ENCODE measurements around the gene ZKSCAN1. TPM values are rescaled to one million over a fixed set of nuclear protein-coding genes. Genes with fewer than 3 reads are reported as not detected.

ZKSCAN1 gene
- total RNA-seq, 6 experiments from 2014 or later, result 24.5 to 147 (median 80.1) TPM

DNA sequence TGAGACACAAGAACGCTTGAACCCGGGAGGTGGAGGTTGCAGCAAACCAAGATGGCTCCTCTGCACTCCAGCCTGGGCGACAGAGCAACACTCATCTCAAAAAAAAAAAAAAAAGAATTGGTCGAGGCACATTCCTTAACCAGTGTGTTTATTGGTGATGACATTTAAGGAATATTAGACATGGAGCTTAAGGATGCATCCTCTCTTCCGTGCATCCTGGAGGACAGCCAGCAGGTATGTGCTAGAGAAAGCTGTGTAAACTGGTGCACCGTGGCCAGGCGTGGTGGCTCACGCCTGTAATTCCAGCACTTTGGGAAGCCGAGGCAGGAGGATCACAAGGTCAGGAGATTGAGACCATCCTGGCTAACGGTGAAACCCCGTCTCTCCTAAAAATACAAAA, 11.8 kb downstream of the ZKSCAN1 start:
- no peak for TF ChIP-seq POLR2A (IDR thresholded peaks at IDR 0.05)
- TF ChIP-seq, protein P1, sequence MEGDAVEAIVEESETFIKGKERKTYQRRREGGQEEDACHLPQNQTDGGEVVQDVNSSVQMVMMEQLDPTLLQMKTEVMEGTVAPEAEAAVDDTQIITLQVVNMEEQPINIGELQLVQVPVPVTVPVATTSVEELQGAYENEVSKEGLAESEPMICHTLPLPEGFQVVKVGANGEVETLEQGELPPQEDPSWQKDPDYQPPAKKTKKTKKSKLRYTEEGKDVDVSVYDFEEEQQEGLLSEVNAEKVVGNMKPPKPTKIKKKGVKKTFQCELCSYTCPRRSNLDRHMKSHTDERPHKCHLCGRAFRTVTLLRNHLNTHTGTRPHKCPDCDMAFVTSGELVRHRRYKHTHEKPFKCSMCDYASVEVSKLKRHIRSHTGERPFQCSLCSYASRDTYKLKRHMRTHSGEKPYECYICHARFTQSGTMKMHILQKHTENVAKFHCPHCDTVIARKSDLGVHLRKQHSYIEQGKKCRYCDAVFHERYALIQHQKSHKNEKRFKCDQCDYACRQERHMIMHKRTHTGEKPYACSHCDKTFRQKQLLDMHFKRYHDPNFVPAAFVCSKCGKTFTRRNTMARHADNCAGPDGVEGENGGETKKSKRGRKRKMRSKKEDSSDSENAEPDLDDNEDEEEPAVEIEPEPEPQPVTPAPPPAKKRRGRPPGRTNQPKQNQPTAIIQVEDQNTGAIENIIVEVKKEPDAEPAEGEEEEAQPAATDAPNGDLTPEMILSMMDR (IDR thresholded peaks at IDR 0.05), result no peak
- Histone ChIP-seq H3K36me3 (peaks cover 0 to 81% (median 40%) of the 10 kb centered on the region in 4 donors), H3K27me3 (no peaks in the 10 kb centered on the region), H3K27ac (no peak overlapping the region), H3K4me1 (peaks cover 0 to 32% (median 13%) of the 10 kb centered on the region in 4 donors), H3K4me3 (no peak overlapping the region), H3K9me3 (no peaks in the 10 kb centered on the region)
- DNase-seq, result no peak
- WGBS (ENCODE audit: insufficient coverage, low coverage, low lambda C conversion rate, missing lambda C conversion rate), result 84% methylated on average over 6 of the region's 11 CpGs
- no peak for ATAC-seq
- intact Hi-C loops (cut with DNase I), result no loop called here

DNA sequence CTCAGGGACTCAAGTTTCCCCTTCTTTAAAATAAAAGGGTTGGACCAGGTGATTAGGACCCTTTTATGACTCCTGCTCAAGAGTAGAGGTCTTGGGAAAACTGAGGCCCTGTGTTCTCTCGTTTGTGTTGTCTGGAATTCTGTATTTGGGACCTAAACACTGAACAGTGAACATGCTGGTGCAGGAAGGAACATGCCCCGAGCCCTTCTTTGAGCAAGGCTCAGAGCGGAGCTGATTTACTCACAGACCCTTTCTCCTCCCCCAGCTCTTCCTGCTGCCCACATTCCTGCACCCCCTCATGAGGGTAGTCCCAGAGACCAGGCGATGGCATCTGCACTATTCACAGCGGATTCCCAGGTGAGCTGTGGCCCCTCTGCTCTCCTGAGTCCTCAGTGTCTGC, 14.2 kb downstream of the ZKSCAN1 start:
- Histone ChIP-seq H3K9me3 (no peaks in the 10 kb centered on the region), H3K4me1 (peaks cover 0 to 13% (median 6%) of the 10 kb centered on the region in 4 donors), H3K27me3 (no peaks in the 10 kb centered on the region), H3K36me3 (peaks cover 0 to 89% (median 45%) of the 10 kb centered on the region in 4 donors), H3K27ac (no peak overlapping the region), H3K4me3 (no peak overlapping the region)
- intact Hi-C loops (cut with DNase I), result no loop called here
- WGBS (ENCODE audit: insufficient coverage, low coverage, low lambda C conversion rate, missing lambda C conversion rate), result 100% methylated on average over 2 of the region's 5 CpGs
- DNase-seq, result no peak
- TF ChIP-seq POLR2A (IDR thresholded peaks at IDR 0.05), result no peak
- TF ChIP-seq, protein P1 (IDR thresholded peaks at IDR 0.05), result no peak
- no peak for ATAC-seq

DNA sequence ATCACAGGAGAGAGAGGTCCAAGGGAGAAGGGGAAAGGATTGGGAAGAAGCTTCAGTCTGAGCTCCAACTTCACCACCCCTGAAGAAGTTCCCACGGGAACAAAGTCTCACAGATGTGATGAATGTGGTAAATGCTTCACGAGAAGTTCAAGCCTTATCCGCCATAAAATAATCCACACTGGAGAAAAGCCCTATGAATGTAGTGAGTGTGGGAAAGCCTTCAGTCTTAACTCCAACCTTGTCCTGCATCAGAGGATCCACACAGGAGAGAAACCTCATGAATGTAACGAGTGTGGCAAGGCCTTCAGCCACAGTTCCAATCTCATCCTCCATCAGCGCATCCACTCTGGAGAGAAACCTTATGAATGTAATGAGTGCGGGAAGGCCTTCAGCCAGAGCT, 18.1 kb downstream of the ZKSCAN1 start:
- 92% methylated on average over 6 of the region's 6 CpGs for WGBS (ENCODE audit: insufficient coverage, low coverage, low lambda C conversion rate, missing lambda C conversion rate)

DNA sequence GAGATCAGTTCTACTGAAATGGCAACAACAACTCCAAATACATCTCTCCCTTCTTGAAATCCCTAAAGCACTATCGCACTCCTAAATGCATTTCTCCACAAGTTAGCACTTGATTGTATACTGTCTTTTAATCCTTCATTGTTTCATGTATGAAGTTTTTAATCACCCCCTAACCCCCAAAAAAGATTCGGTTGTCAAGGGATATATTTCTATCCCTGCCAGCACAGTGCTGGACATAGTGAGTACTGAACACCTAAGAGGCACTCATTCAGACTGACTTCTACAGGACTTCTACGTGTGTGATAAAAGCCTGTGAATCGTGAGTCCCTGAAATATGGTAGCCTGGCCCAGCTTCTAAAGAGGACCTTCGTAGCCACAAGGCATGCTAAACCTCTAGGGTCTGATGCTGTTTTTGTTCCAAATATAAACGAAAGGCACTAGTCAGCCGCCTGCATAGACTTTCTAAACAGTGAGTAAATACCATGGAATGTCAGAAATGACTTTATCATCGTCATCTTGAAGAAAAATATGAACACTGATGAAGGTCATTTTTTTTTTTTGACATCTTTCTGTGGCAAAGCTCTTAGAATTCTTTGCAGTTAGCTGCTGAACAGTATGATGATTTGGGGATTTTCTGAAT, 19.6 kb downstream of the ZKSCAN1 start:
- no peaks in the 10 kb centered on the region for H3K27me3 ChIP-seq
- no peaks in the 10 kb centered on the region for H3K9me3 ChIP-seq
- no peak overlapping the region for H3K4me3 ChIP-seq
- TF ChIP-seq, protein P1 (IDR thresholded peaks at IDR 0.05), result no peak
- no peak for TF ChIP-seq POLR2A (IDR thresholded peaks at IDR 0.05)
- H3K27ac ChIP-seq, result peak overlapping the region in 1 of 3 donors; percentile 64
- 74% methylated on average over 8 of the region's 8 CpGs for WGBS (ENCODE audit: insufficient coverage, low coverage, low lambda C conversion rate, missing lambda C conversion rate)
- peaks cover 0 to 61% (median 36%) of the 10 kb centered on the region in 4 donors for H3K36me3 ChIP-seq
- no peak for DNase-seq
- peaks cover 0 to 52% (median 31%) of the 10 kb centered on the region in 4 donors for H3K4me1 ChIP-seq
- intact Hi-C loops (cut with DNase I), result no loop called here
- ATAC-seq, result no peak

More for the DNA sequence above, 18.1 kb downstream of the ZKSCAN1 start:
- peaks cover 0 to 68% (median 40%) of the 10 kb centered on the region in 4 donors for H3K36me3 ChIP-seq
- TF ChIP-seq, protein P1 (IDR thresholded peaks at IDR 0.05), result no peak
- TF ChIP-seq POLR2A (IDR thresholded peaks at IDR 0.05), result no peak
- H3K4me3 ChIP-seq, result no peak overlapping the region
- H3K9me3 ChIP-seq, result no peaks in the 10 kb centered on the region
- DNase-seq (no peak), ATAC-seq (no peak)
- intact Hi-C loops (cut with DNase I), result no loop called here
- no peaks in the 10 kb centered on the region for H3K27me3 ChIP-seq
- no peak overlapping the region for H3K27ac ChIP-seq
- peaks cover 0 to 40% (median 23%) of the 10 kb centered on the region in 4 donors for H3K4me1 ChIP-seq

All from right lobe of liver (tissue), 6 donors.